Measurements from ENCODE around the gene PERP. TPM values are rescaled to one million over a fixed set of nuclear protein-coding genes. Genes with fewer than 3 reads are reported as not detected.
"Not testable (repeated sequence)": the region's sequence is repeated elsewhere in the genome, so short reads cannot be mapped to it uniquely, and the experiment has no call there.

PERP gene
- total and polyA plus RNA-seq, 2 donors (not counting 1 experiment from before 2014, with no cell fraction given) = 39.3 to 85.4 TPM

DNA sequence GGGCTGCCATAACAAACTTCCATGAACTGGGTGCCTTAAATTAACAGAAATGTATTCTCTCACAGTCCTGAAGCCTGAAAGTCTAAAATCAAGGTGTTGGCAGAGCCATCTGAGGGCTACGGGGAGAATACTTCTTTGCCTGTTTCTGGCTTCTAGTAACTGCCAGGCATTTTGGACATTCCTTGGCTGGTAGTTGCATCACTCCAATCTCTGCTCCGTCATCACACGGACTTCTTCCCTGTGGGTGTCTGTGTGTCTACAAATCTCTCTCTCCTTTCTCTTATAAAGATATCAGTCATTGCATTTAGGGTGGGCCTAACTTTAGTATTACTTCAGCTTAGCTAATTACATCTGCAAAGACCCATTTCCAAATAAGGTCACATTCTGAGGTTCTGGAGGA, 20.9 kb upstream of the PERP start:
- H3K4me3 ChIP-seq (replicated peaks in 1 of 4; ENCODE audit: control extremely low read depth in 1 of 4, insufficient read depth in 1 of 4, low read depth in 3 of 4, low read length in 4 of 4) = no peak overlapping the region
- H3K27ac ChIP-seq (ENCODE audit: insufficient read depth, low read length) = no peak overlapping the region
- H3K4me2 ChIP-seq (ENCODE audit: extremely low read depth, insufficient read depth, low read length) = no peak overlapping the region

GRCh38 chr6:138124096-138124495, 16.9 kb upstream of the PERP start:
- Histone ChIP-seq H3K4me3 (replicated peaks in 1 of 4; ENCODE audit: control extremely low read depth in 1 of 4, insufficient read depth in 1 of 4, low read depth in 3 of 4, low read length in 4 of 4) (no peak overlapping the region), H3K27me3 (ENCODE audit: control insufficient read depth, insufficient read depth, low read length) (no peaks in the 10 kb centered on the region), H3K4me2 (ENCODE audit: extremely low read depth, insufficient read depth, low read length) (no peak overlapping the region), H3K9me3 (ENCODE audit: control insufficient read depth, insufficient read depth, low read depth, low read length) (no peaks in the 10 kb centered on the region), H3K36me3 (ENCODE audit: control insufficient read depth, insufficient read depth, low read length) (no peaks in the 10 kb centered on the region), H4K20me1 (ENCODE audit: control insufficient read depth, extremely low read depth, insufficient read depth, low read length) (no peaks in the 10 kb centered on the region), H3K4me1 (ENCODE audit: control insufficient read depth, extremely low read depth, insufficient read depth, low read length) (no peaks in the 10 kb centered on the region), H3K27ac (ENCODE audit: insufficient read depth, low read length) (no peak overlapping the region), H3K9ac (ENCODE audit: insufficient read depth, low read length) (no peak overlapping the region), H2AFZ (ENCODE audit: low read length) (no peak overlapping the region), H3K79me2 (ENCODE audit: control insufficient read depth, insufficient read depth, low read length) (no peaks in the 10 kb centered on the region)
- TF ChIP-seq EZH2 (IDR thresholded peaks at IDR 0.05; ENCODE audit: low read length, missing control alignments) (no peak), CTCF (conservative IDR thresholded peaks at IDR 0.05 in 1 of 2, IDR thresholded peaks at IDR 0.05 in 1 of 2; ENCODE audit: low read depth in 1 of 2, low read length in 2 of 2) (no peak)
- DNase-seq (ENCODE audit: low read depth in 2 of 2) = no peak

More for the DNA sequence above, 20.9 kb upstream of the PERP start:
- Histone ChIP-seq H3K4me1 (ENCODE audit: control insufficient read depth, extremely low read depth, insufficient read depth, low read length) (no peaks in the 10 kb centered on the region), H2AFZ (ENCODE audit: low read length) (no peak overlapping the region), H4K20me1 (ENCODE audit: control insufficient read depth, extremely low read depth, insufficient read depth, low read length) (no peaks in the 10 kb centered on the region), H3K36me3 (ENCODE audit: control insufficient read depth, insufficient read depth, low read length) (no peaks in the 10 kb centered on the region), H3K27me3 (ENCODE audit: control insufficient read depth, insufficient read depth, low read length) (no peaks in the 10 kb centered on the region), H3K9ac (ENCODE audit: insufficient read depth, low read length) (no peak overlapping the region), H3K9me3 (ENCODE audit: control insufficient read depth, insufficient read depth, low read depth, low read length) (no peaks in the 10 kb centered on the region), H3K79me2 (ENCODE audit: control insufficient read depth, insufficient read depth, low read length) (no peaks in the 10 kb centered on the region)
- no peak for DNase-seq (ENCODE audit: low read depth in 2 of 2)
- TF ChIP-seq CTCF (conservative IDR thresholded peaks at IDR 0.05 in 1 of 2, IDR thresholded peaks at IDR 0.05 in 1 of 2; ENCODE audit: low read depth in 1 of 2, low read length in 2 of 2) = no peak
- no peak for TF ChIP-seq EZH2 (IDR thresholded peaks at IDR 0.05; ENCODE audit: low read length, missing control alignments)

DNA sequence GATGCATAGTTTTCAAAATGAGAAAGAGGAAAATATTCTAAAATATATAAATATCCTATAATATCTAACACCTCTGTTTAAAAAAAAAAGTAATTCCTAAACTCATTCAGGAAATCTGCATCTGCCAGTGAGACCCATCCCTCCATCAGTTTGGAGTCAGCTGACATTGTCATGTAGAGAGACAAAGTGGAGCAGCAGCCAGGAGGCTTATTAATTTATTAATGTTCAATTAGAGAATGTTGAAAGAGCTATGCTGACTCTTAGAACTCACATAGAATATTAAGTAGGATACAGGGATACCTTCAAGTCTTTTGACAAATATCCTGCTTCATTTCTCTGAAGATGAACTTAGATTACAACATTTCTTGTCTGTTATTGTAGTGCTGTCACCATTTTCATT, 12.8 kb upstream of the PERP start:
- no peaks in the 10 kb centered on the region for H3K36me3 ChIP-seq (ENCODE audit: control insufficient read depth, insufficient read depth, low read length)
- no peak overlapping the region for H3K9ac ChIP-seq (ENCODE audit: insufficient read depth, low read length)
- H4K20me1 ChIP-seq (ENCODE audit: control insufficient read depth, extremely low read depth, insufficient read depth, low read length) = no peaks in the 10 kb centered on the region
- no peak overlapping the region for H3K4me3 ChIP-seq (replicated peaks in 1 of 4; ENCODE audit: control extremely low read depth in 1 of 4, insufficient read depth in 1 of 4, low read depth in 3 of 4, low read length in 4 of 4)
- TF ChIP-seq EZH2 (IDR thresholded peaks at IDR 0.05; ENCODE audit: low read length, missing control alignments) = no peak
- TF ChIP-seq CTCF (conservative IDR thresholded peaks at IDR 0.05 in 1 of 2, IDR thresholded peaks at IDR 0.05 in 1 of 2; ENCODE audit: low read depth in 1 of 2, low read length in 2 of 2) = no peak
- no peaks in the 10 kb centered on the region for H3K9me3 ChIP-seq (ENCODE audit: control insufficient read depth, insufficient read depth, low read depth, low read length)
- no peaks in the 10 kb centered on the region for H3K79me2 ChIP-seq (ENCODE audit: control insufficient read depth, insufficient read depth, low read length)
- no peak for DNase-seq (ENCODE audit: low read depth in 2 of 2)
- peaks cover 2% of the 10 kb centered on the region for H3K27me3 ChIP-seq (ENCODE audit: control insufficient read depth, insufficient read depth, low read length)
- H3K4me1 ChIP-seq (ENCODE audit: control insufficient read depth, extremely low read depth, insufficient read depth, low read length) = no peaks in the 10 kb centered on the region
- H2AFZ ChIP-seq (ENCODE audit: low read length) = no peak overlapping the region
- no peak overlapping the region for H3K27ac ChIP-seq (ENCODE audit: insufficient read depth, low read length)
- H3K4me2 ChIP-seq (ENCODE audit: extremely low read depth, insufficient read depth, low read length) = no peak overlapping the region

DNA sequence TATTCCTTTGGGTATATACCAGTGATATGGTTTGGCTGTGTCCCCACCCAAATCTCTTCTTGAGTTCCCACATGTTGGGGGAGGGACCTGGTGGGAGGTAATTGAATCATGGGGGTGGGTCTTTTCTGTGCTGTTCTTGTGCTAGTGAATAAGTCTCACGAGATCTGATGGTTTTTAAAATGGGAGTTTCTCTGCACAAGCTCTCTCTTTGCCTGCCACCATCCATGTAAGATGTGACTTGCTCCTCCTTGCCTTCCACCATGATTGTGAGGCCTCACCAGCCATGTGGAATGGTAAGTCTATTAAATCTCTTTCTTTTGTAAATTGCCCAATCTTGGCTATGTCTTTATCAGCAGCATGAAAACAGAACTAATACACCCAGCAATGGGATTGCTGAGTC, 12.0 kb upstream of the PERP start:
- not testable (repeated sequence) for H3K9ac ChIP-seq (ENCODE audit: insufficient read depth, low read length); H2AFZ ChIP-seq (ENCODE audit: low read length); H3K79me2 ChIP-seq (ENCODE audit: control insufficient read depth, insufficient read depth, low read length); DNase-seq (ENCODE audit: low read depth in 2 of 2); H3K4me1 ChIP-seq (ENCODE audit: control insufficient read depth, extremely low read depth, insufficient read depth, low read length); H3K36me3 ChIP-seq (ENCODE audit: control insufficient read depth, insufficient read depth, low read length); H4K20me1 ChIP-seq (ENCODE audit: control insufficient read depth, extremely low read depth, insufficient read depth, low read length); H3K4me2 ChIP-seq (ENCODE audit: extremely low read depth, insufficient read depth, low read length); H3K27ac ChIP-seq (ENCODE audit: insufficient read depth, low read length); H3K4me3 ChIP-seq (replicated peaks in 1 of 4; ENCODE audit: control extremely low read depth in 1 of 4, insufficient read depth in 1 of 4, low read depth in 3 of 4, low read length in 4 of 4); H3K27me3 ChIP-seq (ENCODE audit: control insufficient read depth, insufficient read depth, low read length); H3K9me3 ChIP-seq (ENCODE audit: control insufficient read depth, insufficient read depth, low read depth, low read length)
